GM19035 (cell line): Measurements from ENCODE around the gene ERCC4.

Experiments used
- ATAC-seq: cut with Tn5 transposase; IDR thresholded peaks from one replicate; pipeline ENCODE4 v1.9.1; 2021; ENCODE audit not compliant: unreplicated experiment

The ERCC4 gene

DNA sequence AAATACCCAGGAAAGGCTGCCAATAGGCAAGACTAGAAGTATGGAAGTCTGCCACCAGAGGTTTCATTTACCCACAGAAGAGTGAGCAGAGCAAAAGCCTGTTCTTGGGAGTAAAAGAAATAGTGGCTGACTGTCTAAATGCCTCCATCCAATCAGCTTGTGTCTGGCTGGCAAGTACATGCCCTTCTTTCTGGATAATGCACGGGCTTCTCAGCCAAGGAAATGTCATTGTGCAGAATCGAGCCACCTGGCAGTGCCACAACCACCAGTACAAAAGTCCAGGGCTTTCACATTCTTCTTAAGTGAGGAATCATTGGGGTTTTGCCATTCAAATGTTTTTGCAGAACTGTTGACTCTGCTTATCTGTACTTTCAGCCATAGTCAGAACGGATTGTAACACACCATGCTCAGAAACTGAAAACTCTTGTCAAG is 10.1 kb upstream of the ERCC4 start:
- no peak for ATAC-seq

GRCh38 chr16:13911306-13911705 is 8.6 kb upstream of the ERCC4 start:
- no peak for ATAC-seq

DNA sequence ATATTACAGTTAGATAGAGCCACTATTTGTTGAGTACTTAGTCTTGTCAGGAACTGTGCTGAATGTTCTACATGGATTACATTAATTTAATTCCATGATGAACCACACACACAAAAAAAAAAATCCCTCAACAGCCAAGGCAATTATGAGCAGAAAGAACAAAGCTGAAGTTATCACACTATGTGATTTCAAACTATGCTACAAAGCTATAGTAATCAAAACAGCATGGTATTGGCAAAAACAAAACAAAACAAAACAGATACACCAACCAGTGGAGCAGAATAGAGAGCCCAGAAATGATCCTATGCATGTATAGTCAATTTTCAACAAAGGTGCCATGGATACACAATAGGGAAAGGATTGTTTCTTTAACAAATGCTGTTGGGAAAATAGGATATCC is 8.1 kb upstream of the ERCC4 start:
- no peak for ATAC-seq

- ATAC-seq, result no peak
These were observed 7.1 kb upstream of the ERCC4 start for GRCh38 chr16:13912891-13913290.

- no peak for ATAC-seq
These were observed 6.3 kb upstream of the ERCC4 start for GRCh38 chr16:13913374-13914292.

DNA sequence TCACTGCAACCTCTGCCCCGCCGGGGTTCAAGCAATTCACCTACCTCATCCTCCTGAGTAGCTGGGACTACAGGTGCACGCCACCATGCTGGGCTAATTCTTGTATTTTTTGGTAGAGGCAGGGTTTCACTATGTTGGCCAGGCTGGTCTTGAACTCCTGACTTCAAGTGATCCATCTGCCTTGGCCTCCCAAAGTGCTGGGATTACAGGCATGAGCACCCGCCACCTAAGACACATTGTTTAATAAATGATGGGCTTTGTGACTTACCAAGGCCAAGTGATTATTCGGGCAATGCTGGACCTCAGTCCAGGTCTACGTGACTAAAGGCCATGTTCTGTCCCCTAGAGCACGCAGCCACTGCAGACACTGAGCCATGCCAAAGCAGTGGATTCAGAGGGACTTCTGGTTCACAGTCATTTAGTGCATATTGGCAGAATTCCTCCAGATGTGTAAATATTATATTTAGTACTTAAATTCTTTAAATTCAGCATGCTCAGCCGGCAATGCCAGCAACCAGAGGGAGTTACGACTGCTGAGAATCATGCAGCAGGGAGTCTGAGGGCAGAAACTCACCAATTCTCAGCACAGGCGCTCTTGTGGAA is 4.8 kb upstream of the ERCC4 start:
- ATAC-seq, result no peak

GRCh38 chr16:13919330-13919682 is 648 bp upstream of the ERCC4 start:
- no peak for ATAC-seq

DNA sequence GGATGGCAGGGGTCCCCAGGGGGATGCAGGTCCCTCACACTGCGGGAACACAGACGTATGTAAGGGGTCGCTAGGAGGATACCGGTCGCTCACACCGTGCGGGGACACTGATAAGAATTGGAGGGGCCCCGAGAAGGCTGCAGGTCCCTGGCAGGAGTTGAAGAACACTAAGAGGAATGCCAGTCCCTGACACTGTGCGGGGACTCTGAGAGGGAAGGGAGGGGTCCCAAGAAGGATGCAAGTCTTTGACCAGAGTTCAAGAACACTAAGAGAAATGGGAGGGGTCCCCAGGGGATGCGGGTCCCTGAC is 510 bp downstream of the ERCC4 start:
- peak; percentile 5 for ATAC-seq

DNA sequence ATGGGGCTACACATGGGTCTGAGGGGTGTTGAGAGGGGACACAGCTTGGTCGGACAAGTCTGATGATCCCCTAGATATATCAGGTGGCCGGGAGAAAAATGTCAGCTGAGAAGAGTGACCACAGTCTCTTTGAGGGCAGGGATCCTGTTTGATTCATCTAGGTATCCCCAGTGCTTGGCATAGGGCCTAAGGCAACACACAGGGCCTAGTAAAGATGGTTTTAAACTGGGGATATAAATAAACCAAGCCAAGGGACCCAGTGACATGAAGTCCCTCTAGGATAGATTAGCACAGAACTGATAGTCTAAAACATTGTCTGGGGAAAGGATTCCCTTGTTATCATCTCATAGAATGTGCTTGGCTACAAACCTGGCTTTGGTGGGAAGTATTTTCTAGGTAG is 1.4 kb downstream of the ERCC4 start:
- no peak for ATAC-seq

DNA sequence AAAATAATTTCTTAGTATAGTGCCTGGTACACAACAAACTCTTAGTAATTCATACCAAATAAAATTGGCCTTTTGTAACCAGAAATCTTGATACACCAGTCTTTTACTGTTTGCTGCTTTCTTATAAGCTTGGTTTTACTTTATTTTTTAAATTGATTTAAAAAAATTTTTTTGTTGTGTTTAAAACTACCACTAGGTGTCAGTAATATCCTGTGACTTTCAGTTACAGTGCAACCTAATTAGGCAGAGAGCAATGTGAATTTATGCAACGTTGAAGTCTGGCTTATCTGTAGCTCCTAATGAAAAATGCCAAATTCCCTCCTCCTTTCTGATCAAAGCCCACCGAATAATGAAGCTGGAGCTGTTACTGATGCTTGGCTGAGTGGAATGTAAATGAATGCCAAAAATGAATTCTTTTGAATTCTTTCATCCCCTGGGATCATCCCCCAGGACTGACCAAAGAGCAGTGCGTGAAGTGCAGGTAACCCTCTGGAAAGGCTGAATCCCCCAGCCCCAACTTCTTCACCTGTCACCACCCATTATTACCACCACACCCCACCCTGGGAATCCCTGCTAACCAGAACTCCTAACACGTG is 3.8 kb downstream of the ERCC4 start:
- ATAC-seq, result no peak

DNA sequence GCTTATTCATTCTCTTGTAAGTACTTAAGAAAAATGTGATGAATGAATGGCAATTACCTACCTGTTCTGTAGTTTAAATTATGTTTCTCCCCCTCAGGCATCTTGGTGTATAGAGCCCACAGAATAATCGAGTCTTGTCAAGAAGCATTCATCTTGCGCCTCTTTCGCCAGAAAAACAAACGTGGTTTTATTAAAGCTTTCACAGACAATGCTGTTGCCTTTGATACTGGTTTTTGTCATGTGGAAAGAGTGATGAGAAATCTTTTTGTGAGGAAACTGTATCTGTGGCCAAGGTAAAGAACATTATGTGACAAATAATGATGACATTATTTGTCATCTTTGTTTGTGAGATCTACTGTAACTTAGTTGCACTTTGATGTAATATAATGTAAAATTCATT is 6.5 kb downstream of the ERCC4 start:
- no peak for ATAC-seq

DNA sequence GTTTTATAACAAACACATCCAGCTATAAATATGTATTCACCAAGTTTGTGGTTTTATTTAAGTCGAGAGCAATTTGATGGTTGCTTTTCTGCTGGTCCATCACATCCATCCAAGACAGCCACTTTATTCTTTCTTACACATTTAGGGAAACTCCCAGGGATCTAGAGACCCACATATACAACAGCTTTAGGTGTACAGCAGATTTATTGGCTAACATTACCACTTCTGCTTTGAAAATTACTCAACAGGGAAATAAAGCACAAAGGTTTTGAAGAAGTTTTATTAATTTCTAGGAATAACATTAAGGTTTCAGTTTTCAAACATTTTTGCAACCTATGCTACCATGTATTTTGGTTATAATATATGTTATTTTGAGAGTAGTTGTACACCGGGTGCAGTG is 6.9 kb downstream of the ERCC4 start:
- no peak for ATAC-seq

- no peak for ATAC-seq
These were observed 8.7 kb downstream of the ERCC4 start for GRCh38 chr16:13928646-13929045.

- no peak for ATAC-seq
These were observed 11.9 kb downstream of the ERCC4 start for GRCh38 chr16:13931845-13932244.

DNA sequence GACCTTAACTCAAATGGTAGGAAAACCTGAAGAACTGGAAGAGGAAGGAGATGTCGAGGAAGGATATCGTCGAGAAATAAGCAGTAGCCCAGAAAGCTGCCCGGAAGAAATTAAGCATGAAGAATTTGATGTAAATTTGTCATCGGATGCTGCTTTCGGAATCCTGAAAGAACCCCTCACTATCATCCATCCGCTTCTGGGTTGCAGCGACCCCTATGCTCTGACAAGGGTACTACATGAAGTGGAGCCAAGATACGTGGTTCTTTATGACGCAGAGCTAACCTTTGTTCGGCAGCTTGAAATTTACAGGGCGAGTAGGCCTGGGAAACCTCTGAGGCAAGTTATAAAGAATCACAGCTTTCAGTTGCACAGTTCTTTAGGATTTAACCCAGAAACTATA is 15.5 kb downstream of the ERCC4 start:
- no peak for ATAC-seq

DNA sequence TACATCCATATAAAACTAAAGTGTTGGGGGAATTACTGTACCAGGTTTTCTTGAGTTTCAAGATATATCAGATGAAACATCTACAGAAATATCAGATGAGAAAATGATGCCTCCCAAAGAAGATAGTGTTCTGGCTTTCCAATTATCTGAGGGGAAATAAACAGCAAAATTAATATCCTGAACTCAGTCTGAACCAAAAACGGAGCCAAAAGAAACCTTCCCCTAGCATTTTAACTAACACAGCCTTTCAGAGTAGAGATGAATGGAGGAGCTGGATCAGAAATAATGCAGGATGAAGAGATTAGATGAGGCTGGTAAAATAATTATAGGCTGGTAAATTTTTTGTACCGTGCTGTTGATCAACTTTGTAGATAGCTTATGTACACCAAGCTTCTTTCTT is 16.2 kb downstream of the ERCC4 start:
- ATAC-seq, result no peak

DNA sequence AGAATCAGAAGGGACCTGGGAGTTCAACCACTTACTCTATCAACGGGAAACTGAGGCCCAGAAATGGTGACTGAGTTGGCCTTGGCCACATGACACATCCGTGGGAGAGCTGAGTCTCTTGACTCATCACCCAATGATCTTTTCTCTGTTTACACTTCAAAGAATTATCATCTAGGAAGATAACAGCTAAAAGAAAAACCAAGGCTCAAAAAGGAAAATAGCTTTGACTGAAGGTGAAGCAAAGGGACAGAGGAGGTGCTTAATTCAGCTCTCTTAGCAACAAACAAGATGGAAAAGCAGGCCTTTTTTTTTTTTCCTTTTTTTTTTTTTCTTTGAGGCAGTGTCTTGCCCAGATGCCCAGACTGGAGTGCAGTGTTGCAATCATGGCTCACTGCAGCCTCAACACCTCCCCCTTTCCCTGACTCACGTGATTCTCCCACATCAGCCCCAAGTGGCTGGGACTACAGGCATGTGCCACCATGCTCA is 16.7 kb downstream of the ERCC4 start:
- no peak for ATAC-seq

DNA sequence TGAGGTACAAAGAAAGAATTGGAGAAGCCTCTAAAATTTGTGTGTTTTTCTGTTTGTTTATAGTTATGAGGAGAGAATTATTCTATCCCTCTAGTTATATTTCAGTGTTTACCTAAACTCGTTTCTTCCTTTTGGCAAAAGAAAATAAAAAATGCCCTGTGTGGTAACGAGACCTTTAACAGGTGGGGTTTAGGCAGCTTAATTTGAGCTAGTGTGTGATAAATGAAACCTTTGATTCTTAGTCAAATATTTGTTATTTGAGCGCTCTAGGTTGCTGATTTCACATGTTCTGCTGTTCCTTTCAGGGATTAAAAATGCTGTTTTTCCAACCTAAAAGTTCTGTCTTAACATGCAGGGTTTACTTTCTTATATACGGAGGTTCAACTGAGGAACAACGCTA is 17.5 kb downstream of the ERCC4 start:
- ATAC-seq, result no peak

GRCh38 chr16:13938480-13938879 is 18.5 kb downstream of the ERCC4 start:
- ATAC-seq, result no peak

DNA sequence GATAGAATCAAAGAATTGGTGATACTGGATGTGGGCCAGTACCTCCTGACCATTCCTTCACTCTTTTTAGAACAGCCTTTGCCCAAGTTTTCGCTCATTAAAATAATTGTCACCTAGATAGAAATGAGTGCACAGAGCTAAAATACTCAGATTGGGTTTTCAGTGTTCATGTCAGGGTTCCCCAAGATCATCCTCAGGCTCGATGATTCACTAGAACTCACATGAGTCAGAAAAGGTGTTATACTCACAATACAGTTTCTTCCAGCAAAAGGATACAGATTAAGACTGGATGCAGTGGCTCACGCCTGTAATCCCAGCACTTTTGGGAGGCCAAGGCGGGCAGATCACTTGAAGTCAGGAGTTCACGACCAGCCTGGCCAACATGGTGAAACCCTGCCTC is 19.9 kb downstream of the ERCC4 start:
- no peak for ATAC-seq

DNA sequence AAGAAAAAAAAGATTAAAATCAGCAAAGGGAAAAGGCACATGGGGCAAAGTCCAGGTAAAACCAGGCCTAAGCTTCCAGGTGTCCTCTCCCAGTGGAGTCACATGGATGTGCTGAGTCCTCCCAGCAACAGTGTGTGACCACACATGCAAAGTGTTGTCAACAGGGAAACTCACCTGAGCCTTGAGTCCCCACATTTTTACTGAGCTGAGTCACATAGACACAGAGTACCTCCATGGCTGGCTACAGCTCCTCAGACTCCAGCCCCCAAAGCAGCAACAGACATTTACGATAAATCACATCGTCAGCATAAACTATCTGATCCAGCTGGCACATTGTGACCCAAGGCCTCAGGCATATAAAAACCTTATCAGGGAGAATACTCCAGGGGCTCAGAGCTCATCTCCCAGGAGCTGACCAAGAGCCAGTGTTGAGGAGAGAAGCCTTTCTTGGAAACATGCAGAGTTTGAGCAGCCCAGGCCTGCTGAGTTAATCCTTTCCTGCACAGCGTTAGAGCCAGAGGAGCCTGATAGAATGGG is 20.5 kb downstream of the ERCC4 start:
- ATAC-seq, result no peak

- no peak for ATAC-seq
These were observed 24.9 kb downstream of the ERCC4 start for GRCh38 chr16:13944816-13945215.
